Nephron progenitor cell (in vitro differentiated cells): ENCODE results near the gene SOST.

Experiments used
- DNase-seq: peaks from one replicate; pipeline ENCODE4 v3.0.0; 2021
- H3K27ac Mint-ChIP-seq: 2 replicates; pipeline ENCODE4 v1.8.0; 2021; ENCODE audit warnings: mild to moderate bottlenecking, moderate library complexity, mixed read lengths
- H3K27me3 Mint-ChIP-seq: 2 replicates; pipeline ENCODE4 v1.8.0; 2021; ENCODE audit warnings: mild to moderate bottlenecking, low read depth, mixed read lengths; ENCODE audit not compliant: poor library complexity
- H3K36me3 Mint-ChIP-seq: 2 replicates; pipeline ENCODE4 v1.8.0; 2021; ENCODE audit warnings: low read depth, mixed read lengths
- H3K4me1 Mint-ChIP-seq: 2 replicates; pipeline ENCODE4 v1.8.0; 2021; ENCODE audit warnings: mixed read lengths
- H3K4me3 Mint-ChIP-seq: 2 replicates; pipeline ENCODE4 v1.8.0; 2021; ENCODE audit warnings: mild to moderate bottlenecking, moderate library complexity, mixed read lengths
- H3K9me3 Mint-ChIP-seq: 2 replicates; pipeline ENCODE4 v1.8.0; 2021; ENCODE audit warnings: mild to moderate bottlenecking, moderate library complexity, mixed read lengths
- CTCF ChIP-seq: fragments of 200-600 bp; sonication (generic); IDR thresholded peaks from 2 replicates; pipeline ENCODE4 v1.5.0; 2021; ENCODE audit warnings: antibody characterized with exemption

Gene SOST

GRCh38 chr17:43709210-43709609, 49.4 kb downstream of the SOST start:
- Mint-ChIP-seq H3K36me3 (no peaks in the 10 kb centered on the region), H3K27ac (no peak overlapping the region), H3K4me3 (no peak overlapping the region), H3K9me3 (peaks cover 4% of the 10 kb centered on the region), H3K27me3 (peaks cover 47% of the 10 kb centered on the region), H3K4me1 (peaks cover 36% of the 10 kb centered on the region)
- no peak for TF ChIP-seq CTCF
- DNase-seq: no peak

GRCh38 chr17:43707184-43707583, 51.4 kb downstream of the SOST start:
- Mint-ChIP-seq H3K27me3 (peaks cover 32% of the 10 kb centered on the region), H3K4me1 (peaks cover 35% of the 10 kb centered on the region), H3K27ac (no peak overlapping the region), H3K4me3 (no peak overlapping the region), H3K9me3 (peaks cover 11% of the 10 kb centered on the region), H3K36me3 (no peaks in the 10 kb centered on the region)
- TF ChIP-seq CTCF: no peak
- DNase-seq: no peak

GRCh38 chr17:43706235-43706634, 52.4 kb downstream of the SOST start:
- Mint-ChIP-seq H3K36me3 (no peaks in the 10 kb centered on the region), H3K4me3 (no peak overlapping the region), H3K27ac (no peak overlapping the region), H3K9me3 (peaks cover 11% of the 10 kb centered on the region), H3K4me1 (peaks cover 34% of the 10 kb centered on the region), H3K27me3 (peaks cover 28% of the 10 kb centered on the region)
- no peak for TF ChIP-seq CTCF
- DNase-seq: no peak
